ENCODE results near the gene MEIS1.

MEIS1 gene

DNA sequence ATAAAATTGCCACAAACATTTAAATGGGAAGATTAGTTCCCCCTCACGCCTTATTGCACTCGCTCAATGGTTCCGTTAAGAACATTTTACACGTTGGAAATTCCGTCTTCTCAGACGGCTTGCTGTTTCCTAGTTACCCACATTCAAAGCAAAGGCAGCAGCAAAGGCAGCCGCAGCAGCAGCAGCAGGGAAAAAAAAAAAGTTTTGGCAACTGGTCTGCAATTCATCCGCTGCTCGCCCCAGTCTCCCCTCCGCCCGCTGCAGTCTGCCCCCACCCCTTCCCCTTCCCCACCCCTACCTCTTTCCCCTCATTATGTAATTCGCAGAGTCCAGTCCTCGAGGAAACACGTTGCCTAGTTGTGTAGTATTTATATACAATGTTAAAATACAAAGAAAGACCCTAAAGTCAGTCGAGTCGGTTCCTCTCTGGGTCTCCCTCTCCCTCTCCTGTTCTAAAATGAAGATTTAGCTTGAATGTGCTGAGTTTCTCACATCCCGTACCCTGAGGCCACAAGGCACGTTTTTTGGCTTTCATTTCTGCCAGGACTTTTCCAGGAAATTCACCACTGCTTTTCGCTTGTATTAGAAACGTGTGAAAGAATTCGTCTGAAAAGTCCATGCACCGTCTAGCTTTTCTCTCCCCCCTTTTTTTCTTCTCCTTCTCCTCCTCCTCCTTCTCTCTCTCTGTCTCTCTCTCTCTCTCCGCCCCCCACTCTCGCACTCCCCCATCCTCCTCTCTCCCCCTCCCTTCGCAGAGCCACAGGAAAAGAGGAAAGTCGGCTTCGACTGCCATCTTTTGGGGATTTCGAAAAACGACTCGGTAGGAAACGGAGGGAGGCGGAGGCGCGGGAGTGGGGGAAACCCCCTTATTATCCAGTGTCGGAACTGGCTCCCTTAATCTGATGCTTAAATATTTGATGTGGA is 140.0 kb downstream of the MEIS1 start:
- TF ChIP-seq, protein P1, sequence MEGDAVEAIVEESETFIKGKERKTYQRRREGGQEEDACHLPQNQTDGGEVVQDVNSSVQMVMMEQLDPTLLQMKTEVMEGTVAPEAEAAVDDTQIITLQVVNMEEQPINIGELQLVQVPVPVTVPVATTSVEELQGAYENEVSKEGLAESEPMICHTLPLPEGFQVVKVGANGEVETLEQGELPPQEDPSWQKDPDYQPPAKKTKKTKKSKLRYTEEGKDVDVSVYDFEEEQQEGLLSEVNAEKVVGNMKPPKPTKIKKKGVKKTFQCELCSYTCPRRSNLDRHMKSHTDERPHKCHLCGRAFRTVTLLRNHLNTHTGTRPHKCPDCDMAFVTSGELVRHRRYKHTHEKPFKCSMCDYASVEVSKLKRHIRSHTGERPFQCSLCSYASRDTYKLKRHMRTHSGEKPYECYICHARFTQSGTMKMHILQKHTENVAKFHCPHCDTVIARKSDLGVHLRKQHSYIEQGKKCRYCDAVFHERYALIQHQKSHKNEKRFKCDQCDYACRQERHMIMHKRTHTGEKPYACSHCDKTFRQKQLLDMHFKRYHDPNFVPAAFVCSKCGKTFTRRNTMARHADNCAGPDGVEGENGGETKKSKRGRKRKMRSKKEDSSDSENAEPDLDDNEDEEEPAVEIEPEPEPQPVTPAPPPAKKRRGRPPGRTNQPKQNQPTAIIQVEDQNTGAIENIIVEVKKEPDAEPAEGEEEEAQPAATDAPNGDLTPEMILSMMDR (IDR thresholded peaks at IDR 0.05; ENCODE audit: low read length, missing control alignments), result peak; percentile 55
- H3K4me3 ChIP-seq (replicated peaks; ENCODE audit: low read depth, low read length), result peak overlapping the region; percentile 60
- DNase-seq (ENCODE audit: low read depth), result peak; percentile 89

DNA sequence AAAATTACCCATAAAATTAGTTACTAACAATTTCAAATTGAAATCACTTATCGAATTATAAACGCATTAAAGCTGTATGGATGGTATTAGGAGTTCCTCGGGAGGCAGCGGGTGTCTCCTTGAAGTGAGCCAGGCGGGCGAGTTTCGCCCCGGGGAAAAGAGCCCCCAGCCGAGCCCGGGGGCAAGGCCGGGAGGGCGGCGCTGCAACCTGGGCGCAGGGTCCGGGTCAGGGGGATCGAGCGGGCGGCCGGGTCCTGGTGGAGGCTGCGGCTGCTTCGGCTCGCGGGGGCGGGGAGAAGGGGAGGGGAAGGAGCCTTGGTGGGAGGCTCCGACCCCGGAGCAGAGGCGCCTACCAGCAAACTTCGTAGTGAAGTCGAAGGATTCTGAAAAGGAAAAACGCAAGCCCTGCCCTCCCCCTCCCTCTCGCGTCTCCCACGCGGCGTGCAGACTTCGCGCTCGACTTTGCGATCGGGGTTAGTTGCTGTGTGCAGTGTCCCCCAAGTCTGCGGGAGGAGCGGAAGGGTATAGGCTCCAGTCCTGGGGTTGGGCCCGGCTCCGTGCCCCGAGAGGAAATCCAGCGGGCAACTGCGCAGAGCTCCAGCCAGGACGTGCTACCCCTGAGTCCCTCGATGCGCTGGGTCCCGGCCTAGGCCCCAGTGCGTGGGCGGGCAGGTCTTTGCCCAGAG is 140.8 kb downstream of the MEIS1 start:
- DNase-seq (ENCODE audit: low read depth), result peak; percentile 53
- peak overlapping the region; percentile 60 for H3K4me3 ChIP-seq (replicated peaks; ENCODE audit: low read depth, low read length)
- TF ChIP-seq, protein P1 (IDR thresholded peaks at IDR 0.05; ENCODE audit: low read length, missing control alignments), result no peak

DNA sequence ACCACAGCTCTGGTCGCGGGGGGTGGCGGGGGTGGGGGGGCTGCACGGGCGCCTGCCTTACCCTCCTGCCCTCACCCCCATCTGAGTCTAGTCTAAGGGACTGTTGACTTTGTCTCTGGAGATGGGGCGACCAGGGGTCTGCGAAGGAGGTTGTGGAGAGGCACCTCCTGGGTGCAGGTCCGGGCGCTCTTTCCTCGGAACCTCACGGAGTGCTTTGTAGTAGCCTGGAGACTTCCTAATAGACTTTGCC is 141.3 kb downstream of the MEIS1 start:
- TF ChIP-seq, protein P1 (IDR thresholded peaks at IDR 0.05; ENCODE audit: low read length, missing control alignments), result no peak
- no peak for DNase-seq (ENCODE audit: low read depth)
- peak overlapping the region; percentile 60 for H3K4me3 ChIP-seq (replicated peaks; ENCODE audit: low read depth, low read length)

DNA sequence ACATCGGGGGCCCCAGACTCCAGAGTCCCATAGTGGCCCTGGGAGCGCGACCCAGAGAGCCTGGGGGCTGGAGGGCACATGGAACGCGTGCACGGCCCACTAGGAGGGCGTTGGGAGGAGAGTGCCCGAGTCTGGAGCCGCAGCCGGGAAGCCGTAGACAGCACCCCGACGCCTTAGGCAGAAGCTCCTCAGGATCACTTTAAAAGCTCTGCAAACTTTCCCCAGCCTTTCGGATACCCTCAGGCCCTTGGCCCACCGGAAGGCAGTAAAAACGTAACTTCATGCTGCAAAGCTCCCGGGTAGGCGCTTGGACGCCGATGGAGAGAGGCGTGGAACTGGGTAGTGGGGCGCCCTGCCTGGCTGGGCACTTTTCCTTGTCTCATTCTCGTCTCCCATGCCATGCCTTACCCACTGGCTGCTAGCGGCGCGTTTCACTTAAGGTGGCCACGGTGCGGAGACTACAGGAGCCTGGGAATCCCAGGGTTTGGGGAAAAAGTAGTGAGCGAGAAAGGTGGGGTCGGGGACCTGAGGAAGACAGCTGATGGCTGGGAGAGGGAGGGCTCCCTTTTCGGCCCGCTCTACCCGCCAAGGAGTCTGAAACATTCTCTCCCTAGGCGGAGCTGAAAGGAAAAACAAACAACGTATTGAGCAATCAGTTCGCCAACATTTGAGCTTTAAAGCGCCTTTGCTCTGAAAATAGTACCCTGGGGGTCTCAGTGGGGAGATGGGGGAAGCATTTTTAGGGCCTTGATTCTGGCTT is 141.8 kb downstream of the MEIS1 start:
- peak; percentile 64 for DNase-seq (ENCODE audit: low read depth)
- H3K4me3 ChIP-seq (replicated peaks; ENCODE audit: low read depth, low read length), result peak overlapping the region; percentile 42

DNA sequence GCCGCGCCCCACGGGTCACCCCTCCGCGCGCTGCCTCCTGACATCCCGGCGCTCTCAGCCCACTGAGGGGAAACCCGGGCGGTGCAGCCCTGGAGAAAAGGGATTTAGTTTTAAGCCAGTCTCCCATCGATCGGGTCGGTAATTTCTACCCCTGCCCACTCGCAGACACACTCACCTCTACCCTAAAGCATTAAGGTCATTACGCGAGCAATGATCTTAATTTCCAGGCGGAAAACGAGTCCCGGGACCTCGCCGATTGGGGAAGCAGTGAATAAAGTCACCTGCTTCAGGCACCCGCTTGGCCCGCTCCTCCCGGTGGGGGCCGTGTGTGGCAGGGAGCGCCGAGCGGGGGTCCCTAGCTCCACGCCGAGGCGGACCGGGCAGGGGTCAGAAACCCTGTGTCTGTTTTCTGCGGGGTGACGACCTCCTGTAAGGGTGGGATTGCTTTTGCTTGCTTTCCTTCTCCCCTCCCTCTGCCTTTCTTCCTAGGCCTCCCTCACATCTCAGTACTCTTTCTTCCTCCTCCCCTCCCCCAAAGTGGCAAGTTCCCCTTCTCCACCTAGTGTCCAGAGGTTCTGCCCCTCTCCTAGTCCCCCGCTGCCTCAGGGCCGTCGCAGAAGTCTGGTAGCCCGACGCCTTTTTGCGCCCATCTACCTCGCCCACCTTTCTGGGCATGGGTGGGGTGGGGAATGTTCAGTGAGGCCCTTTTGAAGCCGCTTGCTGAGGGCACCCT is 142.6 kb downstream of the MEIS1 start:
- no peak for DNase-seq (ENCODE audit: low read depth)
- H3K4me3 ChIP-seq (replicated peaks; ENCODE audit: low read depth, low read length), result peak overlapping the region; percentile 42
- TF ChIP-seq, protein P1 (IDR thresholded peaks at IDR 0.05; ENCODE audit: low read length, missing control alignments), result no peak

More for the DNA sequence above, 141.8 kb downstream of the MEIS1 start:
- TF ChIP-seq, protein P1 (IDR thresholded peaks at IDR 0.05; ENCODE audit: low read length, missing control alignments), result no peak

DNA sequence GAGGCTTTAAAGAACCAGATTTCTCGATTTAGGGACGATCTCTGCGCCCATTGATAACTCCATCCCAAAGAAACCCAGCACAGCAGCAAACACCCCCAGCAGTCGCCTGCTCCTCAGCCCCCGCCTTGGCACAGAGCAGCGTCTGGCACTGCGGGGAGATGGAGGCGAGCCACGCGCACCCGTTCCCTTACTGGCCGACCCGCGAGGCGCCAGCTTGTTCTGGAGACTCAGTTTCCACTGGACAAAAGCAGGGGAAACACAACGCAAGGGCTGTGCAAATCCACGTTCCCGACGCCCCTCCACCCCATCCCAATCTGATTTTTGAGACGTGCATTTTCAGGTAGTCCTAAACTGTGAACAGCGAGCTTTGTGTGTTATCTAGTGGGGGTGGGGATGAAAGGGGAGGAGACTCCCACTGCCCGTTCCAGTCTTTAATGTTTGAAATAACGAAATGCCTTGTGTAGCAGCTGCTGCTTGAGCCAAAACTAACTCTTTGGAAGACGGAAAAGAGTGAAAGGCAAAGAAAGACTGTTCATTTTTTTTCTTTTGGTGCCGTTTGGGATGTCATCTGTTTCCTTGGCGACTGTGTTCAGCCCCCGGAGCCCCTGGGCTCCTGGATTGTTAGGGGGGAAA is 143.2 kb downstream of the MEIS1 start:
- H3K4me3 ChIP-seq (replicated peaks; ENCODE audit: low read depth, low read length), result no peak overlapping the region
- no peak for DNase-seq (ENCODE audit: low read depth)
- TF ChIP-seq, protein P1 (IDR thresholded peaks at IDR 0.05; ENCODE audit: low read length, missing control alignments), result no peak
